Vagina (tissue), 2 donors: ENCODE results near the gene ACOT13. TPM values are rescaled to one million over a fixed set of nuclear protein-coding genes. Genes with fewer than 3 reads are reported as not detected.

Experiments
- DNase-seq, 2 donors: peaks; one replicate each; pipeline ENCODE4 v3.0.0-alpha.2; 2017; ENCODE audit errors: extremely low spot score in 2 of 2
- H3K27ac ChIP-seq: fragments of 200-600 bp; sonication (generic); one replicate; pipeline ENCODE4 v1.5.1; 2019
- H3K27me3 ChIP-seq: fragments of 200-600 bp; sonication (generic); one replicate; pipeline ENCODE4 v1.5.1; 2019
- H3K36me3 ChIP-seq, 2 donors: fragments of 200-600 bp; sonication (generic); one replicate each; pipeline ENCODE4 v1.5.1; 2017 to 2019
- H3K4me1 ChIP-seq: fragments of 200-600 bp; sonication (generic); one replicate; pipeline ENCODE4 v1.5.1; 2019
- H3K4me3 ChIP-seq, 2 donors: fragments of 200-600 bp; sonication (generic); 1 replicate in 1 of 2; 2 replicates in 1 of 2; pipeline ENCODE4 v1.5.1; 2016 to 2019
- H3K9me3 ChIP-seq: fragments of 200-600 bp; sonication (generic); one replicate; pipeline ENCODE4 v1.5.1; 2019
- CTCF ChIP-seq, 3 experiments: fragments of 450-650 bp in 2 of 3; fragments of 200-600 bp in 1 of 3; sonication (generic) in 1 of 3; IDR thresholded peaks; one replicate each; pipeline ENCODE4 v1.5.1; 2017 to 2019; ENCODE audit warnings: antibody characterized with exemption in 3 of 3, mild to moderate bottlenecking in 2 of 3, moderate library complexity in 2 of 3
- POLR2A ChIP-seq, 2 donors: fragments of 450-650 bp; IDR thresholded peaks; one replicate each; pipeline ENCODE4 v1.6.1; 2017; ENCODE audit warnings: antibody characterized with exemption in 2 of 2, mild to moderate bottlenecking in 2 of 2, moderate library complexity in 2 of 2
- POLR2AphosphoS5 ChIP-seq, 2 donors: sonication (generic); formaldehyde crosslinking; IDR thresholded peaks; one replicate each; pipeline ENCODE4 v1.9.0; 2017; ENCODE audit warnings: antibody characterized with exemption in 2 of 2, mild to moderate bottlenecking in 2 of 2, low read depth in 1 of 2; ENCODE audit not compliant: insufficient read depth in 1 of 2
- intact Hi-C: fragments of 100-400 bp; cut with DNase I; formaldehyde crosslinking; loops from one replicate; pipeline ENCODE4 v1.15.1; 2023
- total RNA-seq: library from RNA; depleted of rRNA; stranded (reverse); fragments of >200 nt; gene quantifications from one replicate; pipeline ENCODE4 v1.2.3, GENCODE V29; 2016

Gene ACOT13
- total RNA-seq, 1 donor from 2014 or later, result 4.4 TPM

DNA sequence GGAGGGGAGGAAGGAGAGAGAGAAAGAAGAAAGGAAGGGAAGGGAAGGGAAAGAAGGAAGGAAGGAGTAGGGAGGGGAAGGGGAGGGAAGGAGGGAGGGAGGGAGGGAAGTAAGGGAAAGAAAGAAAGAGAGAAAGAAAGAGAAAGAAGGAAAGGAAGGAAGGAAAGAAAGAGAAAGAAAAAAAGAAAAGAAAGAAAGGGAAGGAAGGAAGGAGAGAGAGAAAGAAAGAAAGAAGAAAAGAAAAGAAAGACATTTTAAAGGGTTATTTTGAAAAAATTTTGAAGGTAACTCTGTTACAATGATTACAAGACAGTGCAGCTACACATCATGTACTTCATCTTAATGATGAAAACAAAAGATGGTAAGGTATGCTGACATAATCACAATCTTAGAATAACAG, 24.8 kb upstream of the ACOT13 start:
- peaks cover 13% of the 10 kb centered on the region for H3K4me1 ChIP-seq
- no peaks in the 10 kb centered on the region for H3K36me3 ChIP-seq
- TF ChIP-seq POLR2AphosphoS5 (IDR thresholded peaks at IDR 0.05; ENCODE audit: insufficient read depth in 1 of 2, low read depth in 1 of 2) (no peak), POLR2A (IDR thresholded peaks at IDR 0.05) (no peak), CTCF (IDR thresholded peaks at IDR 0.05) (no peak)
- H3K4me3 ChIP-seq, result no peak overlapping the region
- H3K27ac ChIP-seq, result no peak overlapping the region
- no peaks in the 10 kb centered on the region for H3K27me3 ChIP-seq
- DNase-seq, result no peak
- intact Hi-C loops, result no loop called here
- no peaks in the 10 kb centered on the region for H3K9me3 ChIP-seq

DNA sequence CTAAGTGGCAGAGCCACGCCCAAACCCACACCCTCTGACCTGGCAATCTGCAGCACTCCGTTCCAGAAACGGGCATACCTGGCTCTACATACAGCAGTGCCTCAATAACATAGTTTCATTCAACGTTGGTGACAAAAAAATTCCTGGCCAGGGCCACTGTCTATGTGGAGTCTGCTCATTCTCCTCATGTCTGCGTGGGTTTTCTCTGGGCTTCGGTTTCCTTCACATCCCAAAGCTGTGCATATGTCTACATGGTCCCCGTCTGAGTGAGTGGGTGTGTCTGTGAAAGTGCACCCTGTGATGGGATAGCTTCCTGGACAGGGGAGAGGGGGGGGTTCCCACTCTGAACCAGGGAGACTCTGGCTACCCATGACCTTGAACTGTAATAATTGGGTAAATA, 23.0 kb upstream of the ACOT13 start:
- H3K36me3 ChIP-seq, result no peaks in the 10 kb centered on the region
- H3K4me1 ChIP-seq, result peaks cover 13% of the 10 kb centered on the region
- no peaks in the 10 kb centered on the region for H3K9me3 ChIP-seq
- TF ChIP-seq POLR2A (IDR thresholded peaks at IDR 0.05) (no peak), CTCF (IDR thresholded peaks at IDR 0.05) (no peak), POLR2AphosphoS5 (IDR thresholded peaks at IDR 0.05; ENCODE audit: insufficient read depth in 1 of 2, low read depth in 1 of 2) (no peak)
- H3K27me3 ChIP-seq, result no peaks in the 10 kb centered on the region
- H3K27ac ChIP-seq, result no peak overlapping the region
- intact Hi-C loops, result no loop called here
- H3K4me3 ChIP-seq, result no peak overlapping the region
- no peak for DNase-seq

- intact Hi-C loops, result no loop called here
- no peak for DNase-seq
- TF ChIP-seq CTCF (IDR thresholded peaks at IDR 0.05) (no peak), POLR2AphosphoS5 (IDR thresholded peaks at IDR 0.05; ENCODE audit: insufficient read depth in 1 of 2, low read depth in 1 of 2) (no peak), POLR2A (IDR thresholded peaks at IDR 0.05) (no peak)
- H3K27ac ChIP-seq, result no peak overlapping the region
- no peaks in the 10 kb centered on the region for H3K27me3 ChIP-seq
- no peaks in the 10 kb centered on the region for H3K36me3 ChIP-seq
- no peaks in the 10 kb centered on the region for H3K9me3 ChIP-seq
- no peak overlapping the region for H3K4me3 ChIP-seq
- peaks cover 13% of the 10 kb centered on the region for H3K4me1 ChIP-seq
Observed at GRCh38 chr6:24644377-24644776, 22.5 kb upstream of the ACOT13 start.

DNA sequence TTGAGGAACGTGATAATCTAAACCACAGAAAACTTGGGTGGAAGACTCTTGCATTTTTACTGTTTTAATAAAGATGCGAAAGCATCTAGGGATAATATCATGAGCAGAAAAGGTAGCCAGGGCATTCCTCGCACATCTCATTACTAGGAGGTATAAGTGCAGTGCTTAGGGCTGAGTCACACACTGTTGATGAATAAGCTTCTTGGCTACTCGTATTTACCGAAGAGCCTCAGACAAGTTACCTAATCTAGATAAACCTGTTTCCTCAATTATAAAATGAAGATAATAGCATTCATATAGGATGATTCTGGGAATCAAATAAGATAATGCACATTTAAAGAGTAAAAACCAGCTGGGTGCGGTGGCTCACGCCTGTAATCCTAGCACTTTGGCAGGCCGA, 20.1 kb upstream of the ACOT13 start:
- no peak for DNase-seq
- Histone ChIP-seq H3K9me3 (no peaks in the 10 kb centered on the region), H3K27me3 (no peaks in the 10 kb centered on the region), H3K4me1 (peaks cover 13% of the 10 kb centered on the region), H3K4me3 (peak overlapping the region in 1 of 2 donors; percentile 64), H3K36me3 (peaks cover 0 to 9% of the 10 kb centered on the region in 2 donors), H3K27ac (no peak overlapping the region)
- TF ChIP-seq POLR2A (IDR thresholded peaks at IDR 0.05), result no peak
- TF ChIP-seq POLR2AphosphoS5 (IDR thresholded peaks at IDR 0.05; ENCODE audit: insufficient read depth in 1 of 2, low read depth in 1 of 2), result peak in 1 of 2 donors; percentile 48
- intact Hi-C loops, result no loop called here

- Histone ChIP-seq H3K27me3 (no peaks in the 10 kb centered on the region), H3K27ac (no peak overlapping the region), H3K9me3 (no peaks in the 10 kb centered on the region), H3K4me3 (no peak overlapping the region), H3K4me1 (peaks cover 13% of the 10 kb centered on the region), H3K36me3 (peaks cover 0 to 18% of the 10 kb centered on the region in 2 donors)
- TF ChIP-seq POLR2AphosphoS5 (IDR thresholded peaks at IDR 0.05; ENCODE audit: insufficient read depth in 1 of 2, low read depth in 1 of 2) (no peak), POLR2A (IDR thresholded peaks at IDR 0.05) (no peak), CTCF (IDR thresholded peaks at IDR 0.05) (no peak)
- intact Hi-C loops, result no loop called here
- no peak for DNase-seq
Observed at GRCh38 chr6:24648276-24648675, 18.6 kb upstream of the ACOT13 start.
